H7 (cell line): ENCODE data around the gene CHST1. TPM values are rescaled to one million over a fixed set of nuclear protein-coding genes. Genes with fewer than 3 reads are reported as not detected.

ENCODE experiments used
- DNase-seq: peaks from one replicate; pipeline ENCODE4 v3.0.0; 2012
- H3K27me3 ChIP-seq: 2 replicates; pipeline ENCODE4 v1.6.0; 2011; ENCODE audit warnings: mild to moderate bottlenecking, low read length; ENCODE audit not compliant: control insufficient read depth, insufficient read depth
- H3K36me3 ChIP-seq: replicated peaks from 2 replicates; pipeline ENCODE4 v1.5.1; 2011; ENCODE audit warnings: low read length; ENCODE audit not compliant: control insufficient read depth, insufficient read depth
- H3K4me3 ChIP-seq: 2 replicates; pipeline ENCODE4 v1.5.1; 2011; ENCODE audit warnings: low read depth, mild to moderate bottlenecking, control low read depth, low read length, moderate library complexity; ENCODE audit not compliant: insufficient read depth
- total RNA-seq: library from RNA; depleted of rRNA; stranded (reverse); fragments of >200 nt; shearing (Covaris generic); gene quantifications from 2 replicates; pipeline ENCODE4 v1.2.3, GENCODE V29; 2014

Gene CHST1
- total RNA-seq, 1 experiment from 2014 or later, result 0.87 TPM

GRCh38 chr11:45683271-45684058 is 18.0 kb upstream of the CHST1 start:
- Histone ChIP-seq H3K27me3 (no peaks in the 10 kb centered on the region; the same call in 1 of the 2 replicates), H3K36me3 (no peaks in the 10 kb centered on the region), H3K4me3 (no peak overlapping the region)
- DNase-seq, result no peak

GRCh38 chr11:45679806-45680205 is 14.4 kb upstream of the CHST1 start:
- H3K36me3 ChIP-seq, result no peaks in the 10 kb centered on the region
- no peak for DNase-seq
- H3K4me3 ChIP-seq, result no peak overlapping the region
- H3K27me3 ChIP-seq, result no peaks in the 10 kb centered on the region; the same call in 1 of the 2 replicates

- H3K4me3 ChIP-seq, result no peak overlapping the region
- H3K27me3 ChIP-seq, result no peaks in the 10 kb centered on the region; the same call in 1 of the 2 replicates
- H3K36me3 ChIP-seq, result no peaks in the 10 kb centered on the region
- no peak for DNase-seq
These were observed 13.6 kb upstream of the CHST1 start for GRCh38 chr11:45678976-45679375.

- Histone ChIP-seq H3K4me3 (no peak overlapping the region), H3K27me3 (no peaks in the 10 kb centered on the region; the same call in 1 of the 2 replicates), H3K36me3 (no peaks in the 10 kb centered on the region)
- DNase-seq, result no peak
These were observed 12.5 kb upstream of the CHST1 start for GRCh38 chr11:45677770-45678512.

- H3K4me3 ChIP-seq, result no peak overlapping the region
- no peaks in the 10 kb centered on the region for H3K36me3 ChIP-seq
- H3K27me3 ChIP-seq, result no peaks in the 10 kb centered on the region
- DNase-seq, result no peak
These were observed 11.2 kb upstream of the CHST1 start for GRCh38 chr11:45676522-45677095.

- no peaks in the 10 kb centered on the region for H3K36me3 ChIP-seq
- no peak for DNase-seq
- no peak overlapping the region for H3K4me3 ChIP-seq
- H3K27me3 ChIP-seq, result no peaks in the 10 kb centered on the region
These were observed 10.2 kb upstream of the CHST1 start for GRCh38 chr11:45675646-45676045.

GRCh38 chr11:45674481-45675190 is 9.2 kb upstream of the CHST1 start:
- H3K36me3 ChIP-seq, result no peaks in the 10 kb centered on the region
- no peaks in the 10 kb centered on the region for H3K27me3 ChIP-seq
- DNase-seq, result no peak
- no peak overlapping the region for H3K4me3 ChIP-seq

- Histone ChIP-seq H3K36me3 (no peaks in the 10 kb centered on the region), H3K4me3 (no peak overlapping the region), H3K27me3 (no peaks in the 10 kb centered on the region)
- no peak for DNase-seq
These were observed 8.0 kb upstream of the CHST1 start for GRCh38 chr11:45673441-45673840.

GRCh38 chr11:45672593-45672992 is 7.2 kb upstream of the CHST1 start:
- DNase-seq, result no peak
- Histone ChIP-seq H3K4me3 (no peak overlapping the region), H3K36me3 (no peaks in the 10 kb centered on the region), H3K27me3 (peaks cover 2% of the 10 kb centered on the region)

- Histone ChIP-seq H3K36me3 (no peaks in the 10 kb centered on the region), H3K4me3 (no peak overlapping the region), H3K27me3 (peaks cover 12% of the 10 kb centered on the region)
- peak; percentile 69 for DNase-seq
These were observed 6.1 kb upstream of the CHST1 start for GRCh38 chr11:45671246-45672171.

GRCh38 chr11:45670386-45671135 is 5.1 kb upstream of the CHST1 start:
- no peak for DNase-seq
- peaks cover 21% of the 10 kb centered on the region for H3K27me3 ChIP-seq
- H3K4me3 ChIP-seq, result no peak overlapping the region
- no peaks in the 10 kb centered on the region for H3K36me3 ChIP-seq

- Histone ChIP-seq H3K4me3 (no peak overlapping the region), H3K36me3 (no peaks in the 10 kb centered on the region), H3K27me3 (peaks cover 24% of the 10 kb centered on the region)
- DNase-seq, result no peak
These were observed 4.5 kb upstream of the CHST1 start for GRCh38 chr11:45669956-45670355.

- DNase-seq, result no peak
- H3K36me3 ChIP-seq, result no peaks in the 10 kb centered on the region
- H3K4me3 ChIP-seq, result no peak overlapping the region
- H3K27me3 ChIP-seq, result peaks cover 32% of the 10 kb centered on the region
These were observed 3.7 kb upstream of the CHST1 start for GRCh38 chr11:45669146-45669545.
